NCI-H1105 treated with DMSO at 0.1 percent for 48 hours (cell line): ENCODE measurements around the gene HLCS.

ENCODE experiments used
- DNase-seq: peaks from one replicate; lab custom pipeline; 2025; lab: John Stamatoyannopoulos, UW

Gene HLCS

GRCh38 chr21:36813052-36813451 is 153.4 kb downstream of the HLCS start:
- DNase-seq: no peak

GRCh38 chr21:36811762-36812161 is 154.7 kb downstream of the HLCS start:
- no peak for DNase-seq

GRCh38 chr21:36810443-36810842 is 156.0 kb downstream of the HLCS start:
- no peak for DNase-seq

- no peak for DNase-seq
Measured at GRCh38 chr21:36807422-36807928, 159.0 kb downstream of the HLCS start.

- no peak for DNase-seq
Measured at GRCh38 chr21:36806103-36806502, 160.4 kb downstream of the HLCS start.

- no peak for DNase-seq
Measured at GRCh38 chr21:36804874-36805611, 161.4 kb downstream of the HLCS start.

- DNase-seq: no peak
Measured at GRCh38 chr21:36803816-36804439, 162.5 kb downstream of the HLCS start.

GRCh38 chr21:36803051-36803645 is 163.3 kb downstream of the HLCS start:
- no peak for DNase-seq

GRCh38 chr21:36800734-36801133 is 165.7 kb downstream of the HLCS start:
- no peak for DNase-seq

GRCh38 chr21:36799869-36800268 is 166.6 kb downstream of the HLCS start:
- no peak for DNase-seq

- no peak for DNase-seq
Measured at GRCh38 chr21:36798491-36798890, 168.0 kb downstream of the HLCS start.

GRCh38 chr21:36796070-36796469 is 170.4 kb downstream of the HLCS start:
- no peak for DNase-seq

GRCh38 chr21:36792505-36792967 is 173.9 kb downstream of the HLCS start:
- no peak for DNase-seq

GRCh38 chr21:36791695-36792470 is 174.6 kb downstream of the HLCS start:
- DNase-seq: no peak

- DNase-seq: no peak
Measured at GRCh38 chr21:36791180-36791579, 175.3 kb downstream of the HLCS start.

GRCh38 chr21:36790616-36791015 is 175.9 kb downstream of the HLCS start:
- no peak for DNase-seq

GRCh38 chr21:36788120-36788638 is 178.3 kb downstream of the HLCS start:
- DNase-seq: no peak

- DNase-seq: no peak
Measured at GRCh38 chr21:36786186-36786585, 180.3 kb downstream of the HLCS start.

GRCh38 chr21:36785615-36786014 is 180.9 kb downstream of the HLCS start:
- DNase-seq: no peak

- no peak for DNase-seq
Measured at GRCh38 chr21:36784947-36785346, 181.5 kb downstream of the HLCS start.

- no peak for DNase-seq
Measured at GRCh38 chr21:36783612-36784374, 182.7 kb downstream of the HLCS start.
